GM12892 (cell line): ENCODE measurements around the gene APEX1.

ENCODE experiments used
- POLR2A ChIP-seq: IDR thresholded peaks from 2 replicates; pipeline ENCODE4 v1.6.1; 2011; ENCODE audit warnings: low read depth, low read length, control low read depth
- TAF1 ChIP-seq: IDR thresholded peaks from 2 replicates; pipeline ENCODE4 v1.6.1; 2011; ENCODE audit warnings: low read depth, mild to moderate bottlenecking, control low read depth, low read length, borderline replicate concordance

DNA sequence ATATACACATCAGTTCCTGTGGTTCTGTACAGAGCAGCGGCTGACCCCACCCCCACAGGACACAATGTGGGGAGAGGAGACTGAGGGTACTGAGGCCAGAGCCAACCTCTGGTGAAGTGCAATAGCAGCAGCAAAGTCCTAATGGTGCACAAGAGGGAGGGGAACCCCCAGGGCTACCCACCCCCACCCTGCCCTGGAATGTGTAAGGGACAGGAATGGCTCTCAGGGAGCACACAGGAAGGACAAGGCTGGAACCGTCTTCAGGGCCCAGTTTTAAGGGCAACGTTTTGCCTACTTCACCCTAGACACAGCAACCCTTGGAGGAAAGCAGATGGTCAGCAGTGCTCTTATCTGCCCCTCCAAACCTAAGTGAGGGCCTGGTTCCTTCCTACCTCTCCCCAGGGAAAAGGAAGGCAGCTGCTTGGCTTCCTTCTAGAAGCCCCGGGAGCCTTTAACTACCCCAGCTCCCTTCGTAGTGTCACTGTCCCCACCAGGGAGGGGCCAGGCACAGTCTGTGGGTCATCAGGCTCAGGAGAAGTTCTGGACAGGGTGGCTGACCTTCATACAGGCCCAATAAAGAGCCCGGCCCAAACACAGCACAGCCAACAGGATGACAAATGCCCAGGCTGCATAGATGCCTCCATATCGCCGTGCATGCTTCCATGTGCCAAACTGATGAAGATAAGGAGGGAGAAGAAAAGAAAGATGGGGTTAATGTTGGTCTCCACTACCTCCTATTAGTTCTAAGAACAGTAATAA, 3.2 kb downstream of the APEX1 start:
- TF ChIP-seq POLR2A = peak; percentile 40; the same call in 1 of the 2 replicates
- TF ChIP-seq TAF1 = no peak
